ENCODE data around the gene NTM.

The NTM gene

GRCh38 chr11:132118661-132119060, 748.2 kb downstream of the NTM start:
- no peaks in the 10 kb centered on the region for H3K4me1 ChIP-seq (ENCODE audit: insufficient read depth, low read length, severe bottlenecking)
- H3K4me3 ChIP-seq (ENCODE audit: low read depth, low read length, poor library complexity, severe bottlenecking): no peak overlapping the region
- no peaks in the 10 kb centered on the region for H4K20me1 ChIP-seq (ENCODE audit: insufficient read depth, low read length)
- H3K36me3 ChIP-seq (ENCODE audit: insufficient read depth, low read length): no peaks in the 10 kb centered on the region
- no peaks in the 10 kb centered on the region for H3F3A ChIP-seq (ENCODE audit: insufficient read depth, low read length)
- no peak overlapping the region for H3K27ac ChIP-seq (ENCODE audit: low read depth, low read length, poor library complexity, severe bottlenecking)
- no peak overlapping the region for H3K9ac ChIP-seq (ENCODE audit: low read length)
- TF ChIP-seq CTCF (IDR thresholded peaks at IDR 0.05; ENCODE audit: low read length) (no peak), EZH2 (IDR thresholded peaks at IDR 0.05; ENCODE audit: borderline replicate concordance, low read length) (no peak)
- H3K4me2 ChIP-seq (ENCODE audit: low read length): no peak overlapping the region
- H3K27me3 ChIP-seq (ENCODE audit: insufficient read depth, low read length): no peaks in the 10 kb centered on the region
- H3K9me2 ChIP-seq (ENCODE audit: low read depth, low read length): no peaks in the 10 kb centered on the region
- H3K79me2 ChIP-seq (ENCODE audit: insufficient read depth, low read length): no peaks in the 10 kb centered on the region
- H2AFZ ChIP-seq (ENCODE audit: low read length): no peak overlapping the region
- no peaks in the 10 kb centered on the region for H3K9me3 ChIP-seq (ENCODE audit: low read length)

- no peaks in the 10 kb centered on the region for H3K9me3 ChIP-seq (ENCODE audit: low read length)
- H3K4me3 ChIP-seq (ENCODE audit: low read depth, low read length, poor library complexity, severe bottlenecking): no peak overlapping the region
- TF ChIP-seq CTCF (IDR thresholded peaks at IDR 0.05; ENCODE audit: low read length) (no peak), EZH2 (IDR thresholded peaks at IDR 0.05; ENCODE audit: borderline replicate concordance, low read length) (no peak)
- H2AFZ ChIP-seq (ENCODE audit: low read length): no peak overlapping the region
- no peak overlapping the region for H3K9ac ChIP-seq (ENCODE audit: low read length)
- no peaks in the 10 kb centered on the region for H3K79me2 ChIP-seq (ENCODE audit: insufficient read depth, low read length)
- no peaks in the 10 kb centered on the region for H3K27me3 ChIP-seq (ENCODE audit: insufficient read depth, low read length)
- H4K20me1 ChIP-seq (ENCODE audit: insufficient read depth, low read length): no peaks in the 10 kb centered on the region
- H3K9me2 ChIP-seq (ENCODE audit: low read depth, low read length): no peaks in the 10 kb centered on the region
- no peaks in the 10 kb centered on the region for H3F3A ChIP-seq (ENCODE audit: insufficient read depth, low read length)
- no peak overlapping the region for H3K4me2 ChIP-seq (ENCODE audit: low read length)
- H3K27ac ChIP-seq (ENCODE audit: low read depth, low read length, poor library complexity, severe bottlenecking): no peak overlapping the region
- no peaks in the 10 kb centered on the region for H3K36me3 ChIP-seq (ENCODE audit: insufficient read depth, low read length)
- H3K4me1 ChIP-seq (ENCODE audit: insufficient read depth, low read length, severe bottlenecking): no peaks in the 10 kb centered on the region
These were observed 749.2 kb downstream of the NTM start for GRCh38 chr11:132119573-132119972.

- H3F3A ChIP-seq (ENCODE audit: insufficient read depth, low read length): no peaks in the 10 kb centered on the region
These were observed 752.3 kb downstream of the NTM start for GRCh38 chr11:132122735-132123134.

More at GRCh38 chr11:132122735-132123134, 752.3 kb downstream of the NTM start:
- Histone ChIP-seq H2AFZ (ENCODE audit: low read length) (no peak overlapping the region), H3K9me3 (ENCODE audit: low read length) (no peaks in the 10 kb centered on the region), H3K4me2 (ENCODE audit: low read length) (no peak overlapping the region), H3K27ac (ENCODE audit: low read depth, low read length, poor library complexity, severe bottlenecking) (no peak overlapping the region), H3K4me1 (ENCODE audit: insufficient read depth, low read length, severe bottlenecking) (no peaks in the 10 kb centered on the region), H3K27me3 (ENCODE audit: insufficient read depth, low read length) (no peaks in the 10 kb centered on the region), H3K79me2 (ENCODE audit: insufficient read depth, low read length) (no peaks in the 10 kb centered on the region), H3K4me3 (ENCODE audit: low read depth, low read length, poor library complexity, severe bottlenecking) (no peak overlapping the region), H3K9ac (ENCODE audit: low read length) (no peak overlapping the region), H3K9me2 (ENCODE audit: low read depth, low read length) (no peaks in the 10 kb centered on the region), H4K20me1 (ENCODE audit: insufficient read depth, low read length) (no peaks in the 10 kb centered on the region), H3K36me3 (ENCODE audit: insufficient read depth, low read length) (no peaks in the 10 kb centered on the region)
- TF ChIP-seq EZH2 (IDR thresholded peaks at IDR 0.05; ENCODE audit: borderline replicate concordance, low read length): no peak
- no peak for TF ChIP-seq CTCF (IDR thresholded peaks at IDR 0.05; ENCODE audit: low read length)

Measured in OCI-LY1 (cell line).